IPS-18a (cell line): ENCODE measurements around the gene CLP1.

Experiments
- H3K27ac ChIP-seq: one replicate; pipeline ENCODE4 v1.5.1; 2013; ENCODE audit warnings: low read length
- H3K27me3 ChIP-seq: one replicate; pipeline ENCODE4 v1.6.1; 2013; ENCODE audit warnings: mild to moderate bottlenecking, low read length; ENCODE audit not compliant: control insufficient read depth, insufficient read depth
- H3K36me3 ChIP-seq: one replicate; pipeline ENCODE4 v1.6.1; 2013; ENCODE audit warnings: low read depth, low read length; ENCODE audit not compliant: control insufficient read depth
- H3K4me1 ChIP-seq: one replicate; pipeline ENCODE4 v1.6.1; 2013; ENCODE audit warnings: low read depth, low read length; ENCODE audit not compliant: control insufficient read depth
- H3K4me3 ChIP-seq: one replicate; pipeline ENCODE4 v1.5.1; 2013; ENCODE audit warnings: low read length
- H3K9ac ChIP-seq: one replicate; pipeline ENCODE4 v1.6.1; 2013; ENCODE audit warnings: mild to moderate bottlenecking, low read length, moderate library complexity
- H3K9me3 ChIP-seq: one replicate; pipeline ENCODE4 v1.6.1; 2013; ENCODE audit warnings: low read depth, low read length; ENCODE audit not compliant: control insufficient read depth

The CLP1 gene

DNA sequence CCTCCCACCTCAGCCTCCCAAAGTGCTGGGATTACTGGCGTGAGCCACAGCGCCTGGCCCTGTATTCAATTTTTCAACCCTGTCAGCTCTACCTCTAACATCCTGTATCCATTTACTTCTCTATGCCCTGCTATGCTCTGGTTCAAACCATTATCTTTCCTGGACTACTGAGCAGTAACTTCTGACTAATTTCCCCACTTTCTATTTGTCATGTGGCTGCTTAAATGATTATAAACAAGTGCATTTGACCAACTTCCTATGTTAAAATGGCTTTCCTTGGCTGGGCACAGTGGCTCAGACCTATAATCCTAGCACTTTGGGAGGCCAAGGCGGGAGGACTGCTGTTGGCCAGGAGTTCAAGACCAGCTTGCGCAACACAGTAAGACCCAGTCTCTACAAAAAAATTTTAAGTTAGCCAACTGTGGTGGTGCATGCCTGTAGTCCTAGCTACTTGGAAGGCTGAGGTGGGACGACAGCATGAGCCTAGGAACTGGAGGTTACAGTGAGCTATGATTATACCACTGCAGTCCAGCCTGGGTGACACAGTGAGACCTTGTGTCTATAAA lies 52.3 kb downstream of the CLP1 start:
- Histone ChIP-seq H3K36me3 (peaks cover 10% of the 10 kb centered on the region), H3K4me3 (no peak overlapping the region), H3K27ac (no peak overlapping the region), H3K4me1 (peaks cover 10% of the 10 kb centered on the region), H3K27me3 (no peaks in the 10 kb centered on the region), H3K9ac (no peak overlapping the region), H3K9me3 (no peaks in the 10 kb centered on the region)
